Endothelial cell of umbilical vein (primary cell): ENCODE results near the gene CAMTA1. TPM values are rescaled to one million over a fixed set of nuclear protein-coding genes. Genes with fewer than 3 reads are reported as not detected.

ENCODE experiments used
- BruUV-seq: library from RNA; stranded (reverse); fragments of 400-500 nt; replicated peaks from 2 replicates; lab custom pipeline; 2021; lab: Mats Ljungman, UMichigan
- CTCF ChIA-PET: fragments of 300-600, 350-600 bp; sonication (Branson Sonifier 250); formaldehyde crosslinking; loops from one replicate; lab custom pipeline; 2021; ENCODE audit warnings: antibody characterized with exemption, inconsistent platforms; lab: Charles Lee
- POLR2A ChIA-PET: fragments of 300-600, 350-600 bp; sonication (Branson Sonifier 250); formaldehyde crosslinking; loops from one replicate; lab custom pipeline; 2021; ENCODE audit warnings: antibody characterized with exemption, inconsistent platforms; lab: Charles Lee
- DNase-seq: peaks from one replicate; pipeline ENCODE4 v3.0.0-alpha.2; 2011; ENCODE audit warnings: low read depth, low spot score
- FAIRE-seq: peaks from 2 replicates; lab custom pipeline; 2011; peaks lifted over from hg19 to GRCh38; lab: Jason Lieb, UNC
- H2AFZ ChIP-seq: 2 replicates; pipeline ENCODE4 v1.6.0; 2012; ENCODE audit warnings: low read depth, low read length, control low read depth, inconsistent platforms
- H3K27ac ChIP-seq: 2 replicates; pipeline ENCODE4 v1.5.1; 2011; ENCODE audit warnings: low read depth, mild to moderate bottlenecking, control low read depth, low read length, moderate library complexity; ENCODE audit not compliant: insufficient read depth
- H3K27me3 ChIP-seq, 2 experiments: 2 replicates each; pipeline versions ENCODE4 v1.6.0 to v1.6.1; 2011; ENCODE audit warnings: low read length in 2 of 2, mixed read lengths in 1 of 2; ENCODE audit not compliant: control insufficient read depth in 2 of 2, insufficient read depth in 2 of 2
- H3K36me3 ChIP-seq, 2 experiments: 2 replicates in 1 of 2; 3 replicates in 1 of 2; pipeline ENCODE4 v1.5.1; 2011; ENCODE audit warnings: low read length in 2 of 2, mild to moderate bottlenecking in 1 of 2, moderate library complexity in 1 of 2; ENCODE audit not compliant: control insufficient read depth in 2 of 2, insufficient read depth in 2 of 2; ENCODE audit errors: extremely low read depth in 1 of 2
- H3K4me1 ChIP-seq: 3 replicates; pipeline ENCODE4 v1.5.1; 2011; ENCODE audit warnings: mild to moderate bottlenecking, low read length; ENCODE audit not compliant: control insufficient read depth, insufficient read depth; ENCODE audit errors: extremely low read depth
- H3K4me2 ChIP-seq: 2 replicates; pipeline ENCODE4 v1.6.1; 2011; ENCODE audit warnings: low read length, control low read depth, mixed read lengths; ENCODE audit not compliant: insufficient read depth
- H3K4me3 ChIP-seq, 3 experiments: fragments of 200-600 bp in 1 of 3; sonication (generic), shearing (Covaris generic) in 1 of 3; replicated peaks in 1 of 3; 2 replicates each; pipeline ENCODE4 v1.5.1; 2011 to 2016; ENCODE audit warnings: control low read depth in 3 of 3, low read length in 3 of 3, mild to moderate bottlenecking in 2 of 3, inconsistent platforms in 1 of 3, low read depth in 1 of 3, moderate library complexity in 1 of 3; ENCODE audit not compliant: insufficient read depth in 1 of 3
- H3K79me2 ChIP-seq: 2 replicates; pipeline ENCODE4 v1.6.0; 2012; ENCODE audit warnings: low read length, inconsistent platforms; ENCODE audit not compliant: control insufficient read depth, insufficient read depth
- H3K9ac ChIP-seq: replicated peaks from 2 replicates; pipeline ENCODE3; 2011; ENCODE audit warnings: low read length, control low read depth; ENCODE audit not compliant: insufficient read depth; ENCODE audit errors: extremely low read depth
- H3K9me1 ChIP-seq: replicated peaks from 3 replicates; pipeline ENCODE4 v1.6.0; 2011; ENCODE audit warnings: mild to moderate bottlenecking, low read length; ENCODE audit not compliant: control insufficient read depth, insufficient read depth; ENCODE audit errors: extremely low read depth
- H3K9me3 ChIP-seq: replicated peaks from 2 replicates; pipeline ENCODE4 v1.5.1; 2012; ENCODE audit warnings: low read length, inconsistent platforms; ENCODE audit not compliant: control insufficient read depth, insufficient read depth
- H4K20me1 ChIP-seq: replicated peaks from 2 replicates; pipeline ENCODE3; 2011; ENCODE audit warnings: mild to moderate bottlenecking, low read length; ENCODE audit not compliant: control insufficient read depth, insufficient read depth; ENCODE audit errors: extremely low read depth
- CTCF ChIP-seq, 2 donors: IDR thresholded peaks; 1 replicate in 1 of 2; 2 replicates in 1 of 2; pipeline ENCODE4 v1.5.1; 2011; ENCODE audit warnings: low read length in 2 of 2, mild to moderate bottlenecking in 2 of 2, moderate library complexity in 2 of 2, control low read depth in 1 of 2, inconsistent platforms in 1 of 2, low read depth in 1 of 2; ENCODE audit not compliant: insufficient read depth in 1 of 2; ENCODE audit errors: extremely low read depth in 1 of 2
- EZH2 ChIP-seq: IDR thresholded peaks from 2 replicates; pipeline ENCODE4 v1.6.1; 2012; ENCODE audit warnings: borderline replicate concordance, low read depth, mild to moderate bottlenecking, moderate library complexity, low read length, inconsistent platforms; ENCODE audit not compliant: severe bottlenecking
- FOS ChIP-seq: IDR thresholded peaks from 2 replicates; pipeline ENCODE4 v1.6.1; 2011; ENCODE audit warnings: mild to moderate bottlenecking, low read length, moderate library complexity, borderline replicate concordance; ENCODE audit not compliant: insufficient read depth
- GATA2 ChIP-seq: IDR thresholded peaks from 2 replicates; pipeline ENCODE4 v1.7.0; 2011; ENCODE audit warnings: low read depth, mild to moderate bottlenecking, moderate library complexity, mixed read lengths, low read length; ENCODE audit not compliant: insufficient read length, insufficient read depth
- MAX ChIP-seq: IDR thresholded peaks from 2 replicates; pipeline ENCODE4 v1.6.1; 2011; ENCODE audit not compliant: insufficient read depth, insufficient read length
- MYC ChIP-seq: IDR thresholded peaks from one replicate; pipeline ENCODE4 v1.6.1; 2011; ENCODE audit warnings: mild to moderate bottlenecking, low read depth, low read length
- POLR2A ChIP-seq: IDR thresholded peaks from 2 replicates; pipeline ENCODE4 v1.6.1; 2012; ENCODE audit warnings: low read depth, mild to moderate bottlenecking, control low read depth, low read length
- dilution Hi-C: fragments of 300-500 bp; cut with MboI; formaldehyde crosslinking; loops from one replicate; pipeline ENCODE4 v1.15.0; 2019; ENCODE audit warnings: low sequenced_read_pairs; ENCODE audit not compliant: extremely low pct_ligation_motif_present
- intact Hi-C: fragments of 100-400 bp; cut with micrococcal nuclease; formaldehyde crosslinking; loops from one replicate; pipeline ENCODE4 v1.10.0; 2022
- polyA plus RNA-seq, 4 experiments: library from polyadenylated mRNA; depleted of rRNA in 3 of 4; stranded (reverse) in 3 of 4; unstranded in 1 of 4; fragments of >200 nt; gene quantifications; 2 replicates each; pipeline versions ENCODE4 v1.2.1 to v1.2.3, GENCODE V29; 2011 to 2012; ENCODE audit warnings: missing spikeins in 1 of 4
- total RNA-seq: library from RNA; stranded (reverse); gene quantifications from 2 replicates; pipeline ENCODE4 v1.2.3, GENCODE V29; 2021

Gene CAMTA1
- total and polyA plus RNA-seq, 2 donors (not counting 3 experiments of a cell fraction or from before 2014, with no cell fraction given): 50.8 to 92.7 TPM

GRCh38 chr1:6939363-6939762, 154.1 kb downstream of the CAMTA1 start:
- FAIRE-seq: no peak
- intact Hi-C loops (no loop called here), dilution Hi-C loops (no loop called here)
- Histone ChIP-seq H4K20me1 (no peaks in the 10 kb centered on the region), H3K4me3 (no peak overlapping the region), H3K9me1 (no peaks in the 10 kb centered on the region), H3K36me3 (no peaks in the 10 kb centered on the region), H3K27ac (no peak overlapping the region), H2AFZ (no peak overlapping the region), H3K4me2 (no peak overlapping the region), H3K27me3 (peaks cover 0 to 13% of the 10 kb centered on the region in 2 experiments), H3K9ac (no peak overlapping the region), H3K4me1 (peaks cover 9% of the 10 kb centered on the region), H3K79me2 (no peaks in the 10 kb centered on the region), H3K9me3 (no peaks in the 10 kb centered on the region)
- no peak for TF ChIP-seq POLR2A
- TF ChIP-seq MYC: no peak
- no peak for TF ChIP-seq MAX
- no peak for TF ChIP-seq FOS
- no peak for TF ChIP-seq GATA2
- TF ChIP-seq CTCF (IDR thresholded peaks at IDR 0.05; ENCODE audit: extremely low read depth in 1 of 2, insufficient read depth in 1 of 2, low read depth in 1 of 2, low read length in 2 of 2): no peak
- no peak for DNase-seq
- BruUV-seq: no TSS peak
- ChIA-PET CTCF (no interaction called here), POLR2A (no interaction called here)

GRCh38 chr1:6941786-6942185, 156.5 kb downstream of the CAMTA1 start:
- Histone ChIP-seq H3K79me2 (no peaks in the 10 kb centered on the region), H3K36me3 (no peaks in the 10 kb centered on the region), H3K9ac (no peak overlapping the region), H3K27ac (no peak overlapping the region), H3K4me1 (no peaks in the 10 kb centered on the region), H4K20me1 (no peaks in the 10 kb centered on the region), H3K9me1 (no peaks in the 10 kb centered on the region), H2AFZ (no peak overlapping the region), H3K4me2 (no peak overlapping the region), H3K27me3 (no peaks in the 10 kb centered on the region), H3K9me3 (no peaks in the 10 kb centered on the region), H3K4me3 (no peak overlapping the region)
- FAIRE-seq: no peak
- TF ChIP-seq MAX: no peak
- no peak for TF ChIP-seq EZH2
- TF ChIP-seq POLR2A: no peak
- POLR2A ChIA-PET: no interaction called here
- BruUV-seq: no TSS peak
- dilution Hi-C loops (no loop called here), intact Hi-C loops (no loop called here)
- CTCF ChIA-PET: no interaction called here
- DNase-seq: no peak
